ENCODE measurements around the gene SLC13A1. TPM values are rescaled to one million over a fixed set of nuclear protein-coding genes. Genes with fewer than 3 reads are reported as not detected.

The SLC13A1 gene
- polyA plus RNA-seq, 2 of the 4 experiments (the other 2 are of a cell fraction) = not detected

DNA sequence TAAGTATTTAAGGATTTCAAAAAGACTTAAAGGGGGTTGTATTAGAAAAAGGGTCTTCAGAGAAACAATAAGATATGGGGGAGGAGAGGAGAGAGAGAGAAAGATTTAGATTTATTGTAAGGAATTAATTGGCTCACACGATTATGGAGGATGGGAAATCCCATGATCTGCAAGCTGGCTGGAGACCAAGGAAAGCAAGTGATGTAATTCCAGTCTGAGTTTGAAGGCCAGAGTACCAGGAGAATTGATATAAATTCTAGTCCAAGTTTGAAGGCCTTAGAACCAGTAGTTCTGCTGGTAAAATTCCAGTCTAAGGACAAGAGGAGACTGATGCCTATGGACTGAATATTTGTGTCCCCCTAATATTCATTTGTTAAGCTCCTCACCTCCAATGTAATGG, 20.6 kb upstream of the SLC13A1 start:
- CTCF ChIA-PET = no interaction called here
- no peak for FAIRE-seq

DNA sequence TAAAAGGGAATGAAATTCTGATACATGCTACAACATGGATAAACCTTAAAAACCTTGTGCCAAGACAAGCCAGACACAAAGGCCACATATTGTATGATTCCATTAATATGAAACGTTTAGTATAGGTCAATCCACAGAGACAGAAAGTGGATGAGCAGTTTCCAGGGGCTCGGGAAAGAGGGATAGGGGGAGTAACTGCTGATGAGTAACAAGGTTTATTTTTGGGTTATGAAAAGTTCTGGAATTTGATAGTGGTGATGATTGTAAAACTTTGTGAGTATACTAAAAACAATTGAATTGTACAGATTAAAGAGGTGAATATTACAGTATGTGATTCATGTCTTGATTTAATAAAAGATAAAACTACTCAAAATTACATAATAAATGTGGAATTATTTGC, 19.1 kb upstream of the SLC13A1 start:
- no peak for TF ChIP-seq JUNB (IDR thresholded peaks at IDR 0.05)
- FAIRE-seq = no peak
- CTCF ChIA-PET = no interaction called here

More for the DNA sequence above, 20.6 kb upstream of the SLC13A1 start:
- POLR2A ChIA-PET = no interaction called here
- no peak for TF ChIP-seq EP300 (IDR thresholded peaks at IDR 0.05)
- no peak for TF ChIP-seq BCL3 (IDR thresholded peaks at IDR 0.05)
- no peak for TF ChIP-seq GATA3 (IDR thresholded peaks at IDR 0.05; ENCODE audit: borderline replicate concordance)
- no peak for TF ChIP-seq ZFP36 (IDR thresholded peaks at IDR 0.05; ENCODE audit: borderline replicate concordance, partially characterized antibody)
- TF ChIP-seq, protein P1, sequence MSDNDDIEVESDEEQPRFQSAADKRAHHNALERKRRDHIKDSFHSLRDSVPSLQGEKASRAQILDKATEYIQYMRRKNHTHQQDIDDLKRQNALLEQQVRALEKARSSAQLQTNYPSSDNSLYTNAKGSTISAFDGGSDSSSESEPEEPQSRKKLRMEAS (IDR thresholded peaks at IDR 0.05) = no peak
- no peak for TF ChIP-seq RNF2 (IDR thresholded peaks at IDR 0.05; ENCODE audit: borderline replicate concordance, low read depth)
- no peak for TF ChIP-seq REST (IDR thresholded peaks at IDR 0.05)
- no peak for TF ChIP-seq CBX2 (IDR thresholded peaks at IDR 0.05; ENCODE audit: borderline replicate concordance, low read depth)
- no peak for TF ChIP-seq MAZ (IDR thresholded peaks at IDR 0.05; ENCODE audit: borderline replicate concordance, low read depth, low read length)
- no peak for TF ChIP-seq ESRRA (IDR thresholded peaks at IDR 0.05; ENCODE audit: borderline replicate concordance, low read length)
- TF ChIP-seq SREBF2 (IDR thresholded peaks at IDR 0.05) = no peak
- no peak for TF ChIP-seq HOXA7 (CRISPR knock-in tag; IDR thresholded peaks at IDR 0.05)
- TF ChIP-seq, protein P2, sequence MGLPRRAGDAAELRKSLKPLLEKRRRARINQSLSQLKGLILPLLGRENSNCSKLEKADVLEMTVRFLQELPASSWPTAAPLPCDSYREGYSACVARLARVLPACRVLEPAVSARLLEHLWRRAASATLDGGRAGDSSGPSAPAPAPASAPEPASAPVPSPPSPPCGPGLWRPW (IDR thresholded peaks at IDR 0.05) = no peak
- TF ChIP-seq, protein P3, sequence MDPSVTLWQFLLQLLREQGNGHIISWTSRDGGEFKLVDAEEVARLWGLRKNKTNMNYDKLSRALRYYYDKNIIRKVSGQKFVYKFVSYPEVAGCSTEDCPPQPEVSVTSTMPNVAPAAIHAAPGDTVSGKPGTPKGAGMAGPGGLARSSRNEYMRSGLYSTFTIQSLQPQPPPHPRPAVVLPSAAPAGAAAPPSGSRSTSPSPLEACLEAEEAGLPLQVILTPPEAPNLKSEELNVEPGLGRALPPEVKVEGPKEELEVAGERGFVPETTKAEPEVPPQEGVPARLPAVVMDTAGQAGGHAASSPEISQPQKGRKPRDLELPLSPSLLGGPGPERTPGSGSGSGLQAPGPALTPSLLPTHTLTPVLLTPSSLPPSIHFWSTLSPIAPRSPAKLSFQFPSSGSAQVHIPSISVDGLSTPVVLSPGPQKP (IDR thresholded peaks at IDR 0.05; ENCODE audit: low read depth, low read length) = no peak
- no peak for TF ChIP-seq ZSCAN20 (CRISPR knock-in tag; IDR thresholded peaks at IDR 0.05)
- no peak for TF ChIP-seq NFE2L2 (conservative IDR thresholded peaks at IDR 0.05; ENCODE audit: low read length)
- TF ChIP-seq KDM1A (IDR thresholded peaks at IDR 0.05; ENCODE audit: low read depth) = no peak
- TF ChIP-seq JUN (IDR thresholded peaks at IDR 0.05) = no peak
- H3K4me1 ChIP-seq = no peaks in the 10 kb centered on the region
- no peak overlapping the region for H3K27ac ChIP-seq
- H3K4me2 ChIP-seq = no peak overlapping the region
- ATAC-seq = no peak
- no peaks in the 10 kb centered on the region for H3K9me3 ChIP-seq
- 0% methylated on average over 1 of the region's 1 CpG for WGBS (ENCODE audit: missing lambda C conversion rate)
- no peak for DNase-seq (ENCODE audit: low read depth in 1 of 2, low spot score in 1 of 2)
- no peak overlapping the region for H3K4me3 ChIP-seq

More for the DNA sequence above, 19.1 kb upstream of the SLC13A1 start:
- DNase-seq (ENCODE audit: low read depth in 1 of 2, low spot score in 1 of 2) = no peak
- no peak for ATAC-seq
- Histone ChIP-seq H3K4me3 (no peak overlapping the region), H3K4me1 (no peaks in the 10 kb centered on the region), H3K9me3 (peaks cover 4% of the 10 kb centered on the region; the same call in 2 of the 3 replicates), H3K27ac (no peak overlapping the region), H3K4me2 (no peak overlapping the region)
- WGBS (ENCODE audit: missing lambda C conversion rate) = 2% methylated on average over 2 of the region's 2 CpGs
- POLR2A ChIA-PET = no interaction called here
